Right atrium auricular region (tissue), 2 donors: Measurements from ENCODE around the gene GMEB2. TPM values are rescaled to one million over a fixed set of nuclear protein-coding genes. Genes with fewer than 3 reads are reported as not detected.
A peak's percentile ranks its signal among the peaks of the same experiment; 100 is the strongest.
"Not testable (repeated sequence)": the region's sequence is repeated elsewhere in the genome, so short reads cannot be mapped to it uniquely, and the experiment has no call there.

Experiments
- DNase-seq: peaks from one replicate; pipeline ENCODE4 v3.0.0-alpha.2; 2019; ENCODE audit warnings: low spot score
- H3K27ac ChIP-seq, 2 donors: fragments of 200-600 bp; sonication (generic); 1 replicate in 1 of 2; 2 replicates in 1 of 2; pipeline ENCODE4 v1.5.1; 2016 to 2019
- H3K27me3 ChIP-seq, 2 donors: fragments of 200-600 bp; sonication (generic); one replicate each; pipeline versions ENCODE4 v1.5.1 to v1.6.0; 2017 to 2019
- H3K36me3 ChIP-seq: fragments of 200-600 bp; sonication (generic); one replicate; pipeline ENCODE4 v1.5.1; 2016
- H3K4me1 ChIP-seq, 2 donors: fragments of 200-600 bp; sonication (generic); one replicate each; pipeline versions ENCODE4 v1.5.1 to v1.6.0; 2017 to 2019
- H3K4me3 ChIP-seq, 2 donors: fragments of 200-600 bp; sonication (generic); 1 replicate in 1 of 2; 2 replicates in 1 of 2; pipeline ENCODE4 v1.5.1; 2017 to 2019; ENCODE audit warnings: mild to moderate bottlenecking in 1 of 2, moderate library complexity in 1 of 2
- H3K9me3 ChIP-seq, 2 donors: fragments of 200-600 bp; sonication (generic); one replicate each; pipeline ENCODE4 v1.5.1; 2019
- CTCF ChIP-seq, 2 donors: fragments of 200-600 bp; sonication (generic); IDR thresholded peaks; one replicate each; pipeline ENCODE4 v1.5.1; 2019; ENCODE audit warnings: antibody characterized with exemption in 2 of 2
- total RNA-seq, 2 donors: library from RNA; depleted of rRNA; stranded (reverse); fragments of >200 nt; gene quantifications; one replicate each; pipeline ENCODE4 v1.1.0, GENCODE V29; 2016

The GMEB2 gene
- total RNA-seq, 2 donors from 2014 or later, result 5.8 to 9.4 TPM

- DNase-seq, result no peak
- Histone ChIP-seq H3K36me3 (no peaks in the 10 kb centered on the region), H3K4me1 (peaks cover 0 to 23% of the 10 kb centered on the region in 2 donors), H3K27me3 (no peaks in the 10 kb centered on the region), H3K9me3 (no peaks in the 10 kb centered on the region), H3K4me3 (peak overlapping the region in 1 of 2 donors; percentile 41), H3K27ac (peak overlapping the region; percentile 62 to 67)
- no peak for TF ChIP-seq CTCF (IDR thresholded peaks at IDR 0.05)
Measured at GRCh38 chr20:63639093-63639975, 12.4 kb upstream of the GMEB2 start.

GRCh38 chr20:63636752-63637628 lies 10.1 kb upstream of the GMEB2 start:
- no peaks in the 10 kb centered on the region for H3K27me3 ChIP-seq
- H3K27ac ChIP-seq, result no peak overlapping the region
- no peaks in the 10 kb centered on the region for H3K36me3 ChIP-seq
- peaks cover 0 to 13% of the 10 kb centered on the region in 2 donors for H3K4me1 ChIP-seq
- no peaks in the 10 kb centered on the region for H3K9me3 ChIP-seq
- TF ChIP-seq CTCF (IDR thresholded peaks at IDR 0.05), result no peak
- no peak for DNase-seq
- H3K4me3 ChIP-seq, result no peak overlapping the region

GRCh38 chr20:63635431-63636141 lies 8.7 kb upstream of the GMEB2 start:
- Histone ChIP-seq H3K4me1 (peaks cover 0 to 16% of the 10 kb centered on the region in 2 donors), H3K27me3 (no peaks in the 10 kb centered on the region), H3K4me3 (no peak overlapping the region), H3K9me3 (no peaks in the 10 kb centered on the region), H3K27ac (no peak overlapping the region), H3K36me3 (no peaks in the 10 kb centered on the region)
- TF ChIP-seq CTCF (IDR thresholded peaks at IDR 0.05), result no peak
- no peak for DNase-seq

- peaks cover 0 to 15% of the 10 kb centered on the region in 2 donors for H3K4me1 ChIP-seq
Measured at GRCh38 chr20:63633732-63634131, 6.8 kb upstream of the GMEB2 start.

GRCh38 chr20:63631426-63631825 lies 4.5 kb upstream of the GMEB2 start:
- peak overlapping the region; percentile 29 for H3K27ac ChIP-seq
- not testable (repeated sequence) for H3K36me3 ChIP-seq, H3K27me3 ChIP-seq, H3K4me3 ChIP-seq, H3K9me3 ChIP-seq, DNase-seq
- peaks cover 0 to 25% of the 10 kb centered on the region in 2 donors for H3K4me1 ChIP-seq

More at GRCh38 chr20:63633732-63634131, 6.8 kb upstream of the GMEB2 start:
- DNase-seq, result no peak
- H3K27me3 ChIP-seq, result no peaks in the 10 kb centered on the region
- H3K27ac ChIP-seq, result no peak overlapping the region
- H3K9me3 ChIP-seq, result no peaks in the 10 kb centered on the region
- no peak for TF ChIP-seq CTCF (IDR thresholded peaks at IDR 0.05)
- H3K36me3 ChIP-seq, result no peaks in the 10 kb centered on the region
- no peak overlapping the region for H3K4me3 ChIP-seq

- H3K9me3 ChIP-seq, H3K36me3 ChIP-seq, DNase-seq, H3K27me3 ChIP-seq, H3K4me3 ChIP-seq: not testable (repeated sequence)
- Histone ChIP-seq H3K27ac (peak overlapping the region; percentile 29), H3K4me1 (peaks cover 0 to 27% of the 10 kb centered on the region in 2 donors)
Measured at GRCh38 chr20:63630956-63631355, 4.1 kb upstream of the GMEB2 start.
